KBM-7 (cell line): Measurements from ENCODE around the gene SLC25A42.
"Not testable (repeated sequence)": the region's sequence is repeated elsewhere in the genome, so short reads cannot be mapped to it uniquely, and the experiment has no call there.

ENCODE experiments used
- DNase-seq: peaks from one replicate; pipeline ENCODE4 v3.0.0-alpha.2; 2015
- in situ Hi-C: fragments of 300-500 bp; cut with MboI; formaldehyde crosslinking; loops from 2 replicates; pipeline ENCODE4 v1.14.3; 2020; ENCODE audit warnings: low sequenced_read_pairs, low pct_unique_long_range_greater_than_20kb, mixed read lengths

Gene SLC25A42

DNA sequence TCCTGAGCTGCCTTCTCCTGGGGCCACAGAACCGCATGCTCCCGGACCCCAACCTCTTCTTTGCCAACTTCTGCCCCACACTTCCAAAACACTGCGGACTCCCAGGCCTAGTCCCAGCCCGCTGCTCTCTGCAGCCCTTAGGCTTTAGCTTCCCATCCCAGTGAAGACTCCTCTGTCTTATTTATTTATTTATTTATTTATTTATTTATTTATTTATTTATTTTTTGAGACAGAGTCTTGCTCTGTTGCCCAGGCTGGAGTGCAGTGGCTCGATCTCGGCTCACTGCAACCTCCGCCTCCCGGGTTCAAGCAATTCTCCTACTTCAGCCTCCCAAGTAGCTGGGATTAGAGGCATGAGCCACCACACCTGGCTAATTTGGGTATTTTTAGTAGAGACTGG, 84.7 kb downstream of the SLC25A42 start:
- in situ Hi-C loops, DNase-seq: not testable (repeated sequence)

DNA sequence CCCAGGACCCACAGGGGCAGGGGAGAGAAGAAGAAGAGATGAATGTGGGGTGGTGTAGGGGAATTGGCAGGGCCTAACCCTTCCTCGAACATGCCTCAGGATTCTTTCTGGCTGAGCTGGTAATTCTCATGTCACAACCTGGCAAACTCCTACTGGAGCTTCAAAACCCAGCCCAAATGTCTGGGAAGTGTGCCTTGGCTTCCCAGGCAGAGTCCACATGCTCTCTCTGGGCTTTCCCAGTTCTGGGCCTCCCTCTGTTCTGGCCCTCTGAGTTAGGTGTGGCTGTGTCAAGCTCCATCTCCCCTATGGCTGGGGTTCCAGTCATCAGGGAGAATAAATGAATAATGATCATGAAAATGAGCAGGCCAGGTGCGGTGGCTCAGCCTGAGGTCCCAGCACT, 85.6 kb downstream of the SLC25A42 start:
- no peak for DNase-seq
- in situ Hi-C loops = no loop called here

DNA sequence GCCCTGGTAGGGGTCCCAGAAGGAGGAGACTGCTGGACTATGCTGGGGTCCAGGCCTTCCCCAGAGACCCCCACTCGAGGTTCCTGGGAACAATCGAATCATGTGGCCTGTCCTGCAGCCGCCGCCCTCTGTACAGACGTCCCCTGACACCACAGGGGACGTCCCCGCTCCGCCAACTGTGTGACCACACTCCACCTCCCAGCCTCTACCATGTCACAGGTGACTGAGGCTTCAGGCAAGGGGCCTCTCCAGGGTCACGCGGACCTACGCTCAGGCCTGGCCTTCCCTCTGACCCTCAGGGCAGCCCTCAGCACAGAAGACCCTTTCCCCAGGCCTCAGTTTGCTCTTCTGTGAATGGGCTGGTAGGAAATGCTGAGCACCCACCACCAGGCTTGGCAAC, 87.6 kb downstream of the SLC25A42 start:
- in situ Hi-C loops = no loop called here

GRCh38 chr19:19152668-19153384, 89.0 kb downstream of the SLC25A42 start:
- no peak for DNase-seq
- in situ Hi-C loops = no loop called here

More for the DNA sequence above, 87.6 kb downstream of the SLC25A42 start:
- no peak for DNase-seq

DNA sequence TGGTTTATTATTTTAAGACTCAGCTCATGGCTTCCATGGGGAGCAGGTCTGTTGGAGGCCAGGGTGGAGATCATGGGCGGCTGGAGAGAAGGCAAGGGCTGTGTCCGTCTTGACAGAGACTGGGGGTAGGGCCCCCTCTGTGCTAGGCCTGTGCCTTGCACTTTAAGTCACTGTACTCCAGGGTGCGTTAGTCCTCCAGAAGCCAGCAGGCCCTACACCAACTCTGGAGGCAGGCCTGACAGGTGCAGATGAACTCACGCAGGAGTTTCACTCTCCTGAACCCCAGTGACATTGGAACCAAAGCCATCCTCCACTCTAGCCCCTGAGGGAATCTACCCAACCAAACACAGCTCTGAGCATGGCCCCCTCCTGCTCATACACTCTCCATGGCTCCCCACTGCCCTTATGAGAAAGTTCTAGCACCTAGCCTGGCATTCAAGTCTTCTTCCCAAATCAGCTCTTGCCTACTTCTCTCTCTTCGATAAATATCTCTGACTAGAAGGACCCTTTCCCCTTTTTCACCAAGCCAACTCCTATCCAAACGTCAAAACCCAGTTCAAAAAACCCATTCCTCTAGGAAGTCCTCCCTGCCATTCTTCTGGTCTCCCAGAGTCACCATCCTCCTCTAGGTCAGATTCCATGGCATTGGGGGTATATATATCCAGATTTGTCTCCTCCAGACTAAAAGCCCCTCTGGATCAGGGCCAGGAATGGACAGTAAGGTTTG, 91.1 kb downstream of the SLC25A42 start:
- no peak for DNase-seq
- in situ Hi-C loops = no loop called here

DNA sequence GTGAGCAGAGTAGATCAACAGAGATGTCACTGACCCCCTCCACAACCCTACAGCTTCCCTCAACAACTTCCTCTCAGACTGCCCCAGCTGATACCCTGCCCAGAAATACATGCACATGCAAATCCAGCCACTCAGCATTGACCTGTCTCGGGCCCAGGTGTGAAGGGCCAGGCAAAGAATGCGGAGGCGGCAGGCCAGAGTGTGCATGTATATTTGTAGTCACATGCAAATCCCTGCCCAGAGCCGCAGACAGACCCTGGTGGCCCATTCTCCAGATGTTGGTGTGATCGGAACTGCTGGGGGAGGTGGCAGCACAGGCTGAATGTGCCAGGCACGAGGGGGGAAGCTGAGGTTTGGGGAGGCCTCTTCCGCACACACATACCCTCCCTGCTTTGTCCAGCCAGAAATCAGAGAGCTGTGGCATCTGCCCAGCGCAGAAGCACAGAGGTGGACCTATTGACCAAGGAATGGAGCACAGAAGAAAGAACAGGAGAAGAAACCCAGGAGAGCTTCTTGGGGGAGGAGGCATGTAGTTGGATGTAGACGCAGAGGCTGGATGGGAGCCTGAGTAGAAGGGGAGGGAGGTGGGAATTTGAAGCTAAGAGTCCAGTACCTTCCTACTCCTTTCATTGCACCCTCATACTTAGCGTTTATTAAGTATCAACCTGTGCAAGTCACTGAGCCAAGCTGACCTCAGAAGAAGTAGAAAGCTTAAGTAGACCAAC, 91.9 kb downstream of the SLC25A42 start:
- no peak for DNase-seq
- in situ Hi-C loops = no loop called here

DNA sequence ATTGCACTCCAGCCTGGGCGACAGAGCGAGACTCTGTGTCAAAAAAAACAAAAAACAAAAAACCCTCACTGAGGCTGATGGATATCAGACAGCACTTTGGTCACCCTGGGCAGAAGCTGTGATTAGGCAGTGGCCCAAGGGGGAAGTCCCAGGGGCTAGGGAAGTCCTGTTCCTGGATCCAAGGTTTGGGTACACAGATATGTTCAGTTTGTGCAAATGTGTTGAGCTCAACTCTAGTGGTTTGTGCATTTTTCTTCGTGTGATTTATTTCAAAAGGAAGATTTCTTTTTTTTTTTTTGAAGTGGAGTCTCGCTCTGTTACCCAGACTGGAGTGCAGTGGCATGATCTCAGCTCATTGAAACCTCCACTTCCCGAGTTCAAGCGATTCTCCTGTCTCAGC, 94.0 kb downstream of the SLC25A42 start:
- DNase-seq = no peak
- in situ Hi-C loops = no loop called here

DNA sequence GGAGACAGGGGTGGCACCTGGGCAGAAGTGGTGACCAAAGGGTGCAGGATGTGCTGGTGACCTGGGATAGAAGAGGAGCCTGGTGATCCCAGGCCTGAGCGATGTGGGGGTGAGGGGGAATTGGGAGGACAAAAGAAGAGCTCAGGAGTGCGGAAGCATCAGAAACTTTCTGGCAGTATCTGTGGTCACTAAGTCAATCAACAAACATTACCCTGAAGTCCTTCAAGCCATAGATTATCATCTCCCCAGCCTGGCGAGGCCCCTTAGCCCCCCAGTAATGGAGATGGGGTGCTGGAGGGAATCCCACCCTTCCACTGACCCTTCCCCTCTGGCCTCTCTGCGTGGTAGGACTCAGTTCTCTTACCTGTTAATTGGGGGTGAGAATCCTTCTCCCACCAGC, 95.7 kb downstream of the SLC25A42 start:
- no peak for DNase-seq
- in situ Hi-C loops = no loop called here

DNA sequence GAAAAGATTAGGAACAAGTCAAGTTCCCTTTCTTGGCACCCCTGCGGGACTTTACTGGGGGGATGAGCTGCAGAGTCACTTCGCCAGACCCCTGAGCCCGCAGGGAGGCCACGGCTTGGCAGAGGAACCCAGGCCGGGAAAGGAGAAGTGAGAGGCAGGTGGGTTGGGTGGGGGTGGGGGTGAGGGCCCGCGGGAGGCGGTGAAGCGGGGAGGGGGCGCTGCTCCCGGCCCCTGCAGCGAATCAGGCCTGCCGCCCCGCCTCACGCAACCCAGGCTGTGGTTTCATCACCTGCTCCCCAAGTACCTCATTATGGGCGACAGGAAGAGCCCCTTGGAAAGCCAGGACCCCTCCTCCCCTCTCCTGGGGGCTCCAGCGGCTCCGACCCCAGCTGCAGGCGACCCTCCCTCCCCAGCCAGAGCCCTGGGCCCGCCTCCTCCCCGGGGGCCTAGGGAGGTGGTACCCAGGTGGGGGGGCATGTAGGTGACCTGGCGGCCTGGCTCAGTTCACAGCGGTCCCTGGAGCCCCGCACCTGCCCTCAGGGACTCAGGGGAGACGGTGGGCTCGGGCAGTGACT, 96.8 kb downstream of the SLC25A42 start:
- in situ Hi-C loops = no loop called here
- DNase-seq = peak; percentile 44

- in situ Hi-C loops = no loop called here
- DNase-seq = no peak
These were observed 98.7 kb downstream of the SLC25A42 start for GRCh38 chr19:19162495-19162894.
